ENCODE results near the gene ABCD4.

GRCh38 chr14:74240794-74241651 lies 61.7 kb downstream of the ABCD4 start:
- TF ChIP-seq, protein P1, sequence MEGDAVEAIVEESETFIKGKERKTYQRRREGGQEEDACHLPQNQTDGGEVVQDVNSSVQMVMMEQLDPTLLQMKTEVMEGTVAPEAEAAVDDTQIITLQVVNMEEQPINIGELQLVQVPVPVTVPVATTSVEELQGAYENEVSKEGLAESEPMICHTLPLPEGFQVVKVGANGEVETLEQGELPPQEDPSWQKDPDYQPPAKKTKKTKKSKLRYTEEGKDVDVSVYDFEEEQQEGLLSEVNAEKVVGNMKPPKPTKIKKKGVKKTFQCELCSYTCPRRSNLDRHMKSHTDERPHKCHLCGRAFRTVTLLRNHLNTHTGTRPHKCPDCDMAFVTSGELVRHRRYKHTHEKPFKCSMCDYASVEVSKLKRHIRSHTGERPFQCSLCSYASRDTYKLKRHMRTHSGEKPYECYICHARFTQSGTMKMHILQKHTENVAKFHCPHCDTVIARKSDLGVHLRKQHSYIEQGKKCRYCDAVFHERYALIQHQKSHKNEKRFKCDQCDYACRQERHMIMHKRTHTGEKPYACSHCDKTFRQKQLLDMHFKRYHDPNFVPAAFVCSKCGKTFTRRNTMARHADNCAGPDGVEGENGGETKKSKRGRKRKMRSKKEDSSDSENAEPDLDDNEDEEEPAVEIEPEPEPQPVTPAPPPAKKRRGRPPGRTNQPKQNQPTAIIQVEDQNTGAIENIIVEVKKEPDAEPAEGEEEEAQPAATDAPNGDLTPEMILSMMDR (optimal IDR thresholded peaks at IDR 0.05 in 1 of 3, IDR thresholded peaks at IDR 0.05 in 1 of 3, conservative IDR thresholded peaks at IDR 0.05 in 1 of 3; ENCODE audit: extremely low read depth in 1 of 3, insufficient read depth in 2 of 3, low read length in 3 of 3): no peak
- peak; percentile 99 for TF ChIP-seq EZH2 (IDR thresholded peaks at IDR 0.05; ENCODE audit: low read length)
